Osteocyte (in vitro differentiated cells): ENCODE results near the gene AKAP8L. TPM values are rescaled to one million over a fixed set of nuclear protein-coding genes. Genes with fewer than 3 reads are reported as not detected.

Source experiments
- DNase-seq: peaks from one replicate; pipeline ENCODE4 v3.0.0; 2021; ENCODE audit warnings: mixed read lengths; ENCODE audit not compliant: unreplicated experiment; ENCODE audit errors: extremely low spot score
- H3K27ac Mint-ChIP-seq: one replicate; pipeline ENCODE4 v1.8.0; 2021; ENCODE audit warnings: mild to moderate bottlenecking, mixed read lengths; ENCODE audit not compliant: unreplicated experiment
- H3K27me3 Mint-ChIP-seq: one replicate; pipeline ENCODE4 v1.8.0; 2021; ENCODE audit warnings: mixed read lengths; ENCODE audit not compliant: unreplicated experiment
- H3K36me3 Mint-ChIP-seq: one replicate; pipeline ENCODE4 v1.8.0; 2021; ENCODE audit warnings: mixed read lengths; ENCODE audit not compliant: unreplicated experiment
- H3K4me1 Mint-ChIP-seq: one replicate; pipeline ENCODE4 v1.8.0; 2021; ENCODE audit warnings: mixed read lengths; ENCODE audit not compliant: unreplicated experiment
- H3K4me3 Mint-ChIP-seq: one replicate; pipeline ENCODE4 v1.8.0; 2021; ENCODE audit warnings: mild to moderate bottlenecking, moderate library complexity, mixed read lengths; ENCODE audit not compliant: unreplicated experiment
- H3K9me3 Mint-ChIP-seq: one replicate; pipeline ENCODE4 v1.8.0; 2021; ENCODE audit warnings: mixed read lengths; ENCODE audit not compliant: unreplicated experiment
- long read RNA-seq: library from polyadenylated mRNA; unstranded; transcript quantifications from one replicate; pipeline ENCODE4 v2.0.0, GENCODE V29; 2021
- total RNA-seq: library from RNA; stranded (reverse); gene quantifications from 2 replicates; pipeline ENCODE4 v1.2.1, GENCODE V29; 2021
- TF ChIP-seq, protein P1 (sequence below): fragments of 200-600 bp; sonication (generic); IDR thresholded peaks from 2 replicates; pipeline ENCODE4 v1.5.0; 2021; ENCODE audit warnings: antibody characterized with exemption, mild to moderate bottlenecking, moderate library complexity

AKAP8L gene
- total RNA-seq: 96.2 and 104 TPM in 2 replicates
- long read RNA-seq, partial matches to known transcripts: 3 of 9 reads
- long read RNA-seq, other reads (novel, unspliced or antisense): 4 of 9 reads

DNA sequence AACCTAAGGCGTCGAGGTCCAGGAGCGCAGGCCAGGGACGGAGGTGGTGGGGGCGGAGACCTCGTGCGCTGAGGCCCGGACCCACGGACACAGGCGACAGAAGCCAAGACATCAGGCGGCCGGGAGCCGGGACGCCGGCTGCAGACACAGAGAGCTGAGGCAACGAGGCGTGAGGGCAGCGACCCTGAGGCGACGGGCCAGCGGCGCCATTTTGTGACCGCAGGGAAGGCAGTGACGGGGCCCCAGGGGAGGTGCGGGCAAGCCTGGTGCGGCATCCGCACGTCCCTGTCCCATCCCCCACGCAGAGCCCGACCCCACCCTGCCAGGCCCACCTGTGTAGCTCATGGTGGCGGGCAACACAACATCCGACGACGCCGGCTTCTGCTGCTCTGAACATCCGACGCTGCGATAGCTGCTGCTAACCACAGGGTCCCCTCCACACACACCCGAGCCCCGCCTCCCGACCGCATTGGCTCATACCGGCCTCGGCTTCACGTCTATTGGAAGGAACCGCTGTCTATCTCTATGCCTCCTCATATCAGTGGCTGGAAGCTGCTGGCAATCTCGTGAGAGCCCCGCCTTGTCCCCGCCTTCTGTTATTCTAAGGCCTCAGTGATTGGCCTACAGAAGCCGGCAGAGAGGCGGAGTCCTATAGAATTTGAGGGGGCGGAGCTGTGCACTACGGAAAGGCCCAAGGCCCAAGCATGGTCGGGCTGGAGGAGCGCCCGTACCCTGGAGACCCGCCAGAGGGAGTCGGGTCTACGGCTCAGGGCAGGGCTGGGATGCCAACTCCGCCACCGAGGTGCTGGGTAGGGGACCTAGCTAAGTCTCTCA lies at the start of gene AKAP8L:
AKAP8L (minus strand) TSS at position 410 of the 834 bp plus-strand sequence; CDS start at position 345, 65 bp downstream.
- Mint-ChIP-seq H3K36me3 (peaks cover 21% of the 10 kb centered on the region), H3K4me3 (peak within 1 kb of the TSS; percentile 98), H3K9me3 (no peaks in the 10 kb centered on the region), H3K27ac (peak within 1 kb of the TSS; percentile 96), H3K4me1 (peaks cover 33% of the 10 kb centered on the region), H3K27me3 (no peaks in the 10 kb centered on the region)
- TF ChIP-seq, protein P1, sequence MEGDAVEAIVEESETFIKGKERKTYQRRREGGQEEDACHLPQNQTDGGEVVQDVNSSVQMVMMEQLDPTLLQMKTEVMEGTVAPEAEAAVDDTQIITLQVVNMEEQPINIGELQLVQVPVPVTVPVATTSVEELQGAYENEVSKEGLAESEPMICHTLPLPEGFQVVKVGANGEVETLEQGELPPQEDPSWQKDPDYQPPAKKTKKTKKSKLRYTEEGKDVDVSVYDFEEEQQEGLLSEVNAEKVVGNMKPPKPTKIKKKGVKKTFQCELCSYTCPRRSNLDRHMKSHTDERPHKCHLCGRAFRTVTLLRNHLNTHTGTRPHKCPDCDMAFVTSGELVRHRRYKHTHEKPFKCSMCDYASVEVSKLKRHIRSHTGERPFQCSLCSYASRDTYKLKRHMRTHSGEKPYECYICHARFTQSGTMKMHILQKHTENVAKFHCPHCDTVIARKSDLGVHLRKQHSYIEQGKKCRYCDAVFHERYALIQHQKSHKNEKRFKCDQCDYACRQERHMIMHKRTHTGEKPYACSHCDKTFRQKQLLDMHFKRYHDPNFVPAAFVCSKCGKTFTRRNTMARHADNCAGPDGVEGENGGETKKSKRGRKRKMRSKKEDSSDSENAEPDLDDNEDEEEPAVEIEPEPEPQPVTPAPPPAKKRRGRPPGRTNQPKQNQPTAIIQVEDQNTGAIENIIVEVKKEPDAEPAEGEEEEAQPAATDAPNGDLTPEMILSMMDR: peak; percentile 84
- peak; percentile 99 for DNase-seq

- H3K27me3 Mint-ChIP-seq: peaks cover 22% of the 10 kb centered on the region
- DNase-seq: no peak
- H3K27ac Mint-ChIP-seq: no peak overlapping the region
- H3K4me1 Mint-ChIP-seq: no peaks in the 10 kb centered on the region
- H3K4me3 Mint-ChIP-seq: no peak overlapping the region
- peaks cover 3% of the 10 kb centered on the region for H3K9me3 Mint-ChIP-seq
- H3K36me3 Mint-ChIP-seq: no peaks in the 10 kb centered on the region
- TF ChIP-seq, protein P1: no peak
Measured at GRCh38 chr19:15467734-15468214, 49.0 kb upstream of the AKAP8L start.

- Mint-ChIP-seq H3K4me1 (no peaks in the 10 kb centered on the region), H3K27ac (no peak overlapping the region), H3K27me3 (peaks cover 22% of the 10 kb centered on the region), H3K4me3 (no peak overlapping the region), H3K36me3 (no peaks in the 10 kb centered on the region), H3K9me3 (no peaks in the 10 kb centered on the region)
- no peak for DNase-seq
- TF ChIP-seq, protein P1: no peak
Measured at GRCh38 chr19:15466851-15467733, 48.3 kb upstream of the AKAP8L start.

DNA sequence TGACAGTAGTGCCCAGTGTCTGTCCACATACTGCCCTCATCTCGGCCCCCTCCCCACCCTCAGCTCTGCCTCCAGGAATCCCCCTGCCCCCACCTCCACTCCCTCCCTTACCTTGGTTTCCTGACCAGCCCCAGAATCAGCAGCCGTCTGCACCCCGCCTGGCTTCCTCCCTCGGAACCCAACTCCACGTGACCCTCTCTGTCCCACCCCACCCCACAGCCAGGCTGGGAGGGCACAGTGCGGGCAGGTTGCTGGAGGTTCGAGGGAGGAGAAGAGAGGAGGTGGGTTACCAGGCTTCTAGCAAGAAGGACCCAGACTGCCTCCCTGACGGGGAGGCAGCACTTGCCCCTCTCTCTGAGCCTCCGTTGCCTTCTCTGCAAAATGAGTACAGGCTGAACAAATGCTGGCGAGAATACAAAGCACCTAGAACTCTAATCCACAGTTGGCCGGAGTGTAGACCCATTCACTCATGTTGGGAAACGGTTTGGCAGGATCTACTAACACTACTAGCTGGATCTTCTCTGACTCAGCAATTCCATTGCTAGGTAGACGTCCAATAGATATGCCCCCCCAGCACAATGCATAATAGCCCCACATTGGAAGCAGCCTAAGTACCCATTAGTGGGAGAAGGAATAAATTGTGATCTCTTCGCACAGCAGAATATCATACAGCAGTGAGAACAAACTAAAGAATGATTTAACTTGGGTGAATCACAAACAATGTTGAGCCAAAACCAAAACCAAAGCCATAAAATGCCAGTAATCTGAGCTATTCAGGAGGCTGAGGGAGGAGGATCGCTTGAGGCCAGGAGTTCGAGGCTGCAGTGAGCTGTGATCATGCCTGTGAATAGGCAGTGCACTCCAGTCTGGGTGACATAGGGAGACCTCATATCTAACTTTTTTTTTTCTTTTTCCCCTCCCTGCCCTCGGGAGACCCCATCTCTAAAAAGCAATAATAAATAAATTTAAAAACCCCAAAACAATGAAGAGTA lies 45.9 kb upstream of the AKAP8L start, which contains the start of gene RASAL3:
RASAL3 (minus strand) TSS at position 151 of the 992 bp plus-strand sequence. CDS start 186 bp downstream, outside the sequence.
- H3K36me3 Mint-ChIP-seq: no peaks in the 10 kb centered on the region
- DNase-seq: no peak
- TF ChIP-seq, protein P1: no peak
- H3K27me3 Mint-ChIP-seq: peaks cover 25% of the 10 kb centered on the region
- no peak within 1 kb of the TSS for H3K27ac Mint-ChIP-seq
- no peaks in the 10 kb centered on the region for H3K4me1 Mint-ChIP-seq
- H3K4me3 Mint-ChIP-seq: no peak within 1 kb of the TSS
- no peaks in the 10 kb centered on the region for H3K9me3 Mint-ChIP-seq
